AG08396 (cell line): Measurements from ENCODE around the gene JPH2.

Experiments used
- DNase-seq: peaks from one replicate; pipeline ENCODE4 v3.0.0; 2012; ENCODE audit warnings: low spot score, mixed read lengths

Gene JPH2

GRCh38 chr20:44125332-44126127 is 61.5 kb downstream of the JPH2 start:
- DNase-seq, result no peak

- DNase-seq, result no peak
These were observed 63.0 kb downstream of the JPH2 start for GRCh38 chr20:44123874-44124535.

- DNase-seq, result no peak
These were observed 63.7 kb downstream of the JPH2 start for GRCh38 chr20:44123251-44123650.

GRCh38 chr20:44120676-44121425 is 66.1 kb downstream of the JPH2 start:
- DNase-seq, result no peak

- DNase-seq, result no peak
These were observed 68.6 kb downstream of the JPH2 start for GRCh38 chr20:44118185-44119033.

GRCh38 chr20:44117296-44118184 is 69.4 kb downstream of the JPH2 start:
- DNase-seq, result no peak

GRCh38 chr20:44115762-44116644 is 71.0 kb downstream of the JPH2 start:
- DNase-seq, result no peak

- DNase-seq, result no peak
These were observed 71.8 kb downstream of the JPH2 start for GRCh38 chr20:44115181-44115580.

- no peak for DNase-seq
These were observed 73.2 kb downstream of the JPH2 start for GRCh38 chr20:44113618-44114376.

GRCh38 chr20:44112889-44113617 is 73.9 kb downstream of the JPH2 start:
- no peak for DNase-seq

- no peak for DNase-seq
These were observed 74.5 kb downstream of the JPH2 start for GRCh38 chr20:44112456-44112855.

- peak; percentile 62 for DNase-seq
These were observed 75.2 kb downstream of the JPH2 start for GRCh38 chr20:44111712-44112335.

- no peak for DNase-seq
These were observed 76.0 kb downstream of the JPH2 start for GRCh38 chr20:44110816-44111568.

- DNase-seq, result no peak
These were observed 77.0 kb downstream of the JPH2 start for GRCh38 chr20:44109951-44110361.

GRCh38 chr20:44106615-44107014 is 80.4 kb downstream of the JPH2 start:
- no peak for DNase-seq

GRCh38 chr20:44104798-44105517 is 82.0 kb downstream of the JPH2 start:
- peak; percentile 72 for DNase-seq
